ENCODE results near the gene GARIN6.
"Not testable (repeated sequence)": the region's sequence is repeated elsewhere in the genome, so short reads cannot be mapped to it uniquely, and the experiment has no call there.

GARIN6 gene

GRCh38 chr12:99647453-99647852 lies at the start of gene GARIN6:
Gene GARIN6 (plus strand): TSS chr12:99647753. CDS start chr12:99648175, 422 bp downstream.
- no peak for DNase-seq

GRCh38 chr12:99598785-99599184 lies 48.8 kb upstream of the GARIN6 start:
- no peak for DNase-seq

GRCh38 chr12:99600388-99600787 lies 47.2 kb upstream of the GARIN6 start:
- DNase-seq: peak; percentile 65

- DNase-seq: no peak
Observed at GRCh38 chr12:99609455-99610181, 37.9 kb upstream of the GARIN6 start.

GRCh38 chr12:99611117-99611516 lies 36.4 kb upstream of the GARIN6 start:
- DNase-seq: no peak

- no peak for DNase-seq
Observed at GRCh38 chr12:99611599-99611998, 36.0 kb upstream of the GARIN6 start.

- DNase-seq: no peak
Observed at GRCh38 chr12:99618657-99619056, 28.9 kb upstream of the GARIN6 start.

GRCh38 chr12:99619389-99620158 lies 28.0 kb upstream of the GARIN6 start:
- DNase-seq: peak; percentile 31

GRCh38 chr12:99620159-99620479 lies 27.4 kb upstream of the GARIN6 start:
- DNase-seq: no peak

GRCh38 chr12:99624591-99624990 lies 23.0 kb upstream of the GARIN6 start:
- not testable (repeated sequence) for DNase-seq

GRCh38 chr12:99627459-99627858 lies 20.1 kb upstream of the GARIN6 start:
- DNase-seq: no peak

GRCh38 chr12:99644629-99645028 lies 2.9 kb upstream of the GARIN6 start:
- DNase-seq: no peak

GRCh38 chr12:99648183-99648582 lies 630 bp downstream of the GARIN6 start:
- no peak for DNase-seq

- DNase-seq: no peak
Observed at GRCh38 chr12:99649551-99649950, 2.0 kb downstream of the GARIN6 start.

GRCh38 chr12:99658671-99659349 lies 11.3 kb downstream of the GARIN6 start:
- peak; percentile 4 for DNase-seq

- no peak for DNase-seq
Observed at GRCh38 chr12:99670635-99671034, 23.1 kb downstream of the GARIN6 start.

GRCh38 chr12:99680276-99680675 lies 32.7 kb downstream of the GARIN6 start:
- no peak for DNase-seq

- DNase-seq: no peak
Observed at GRCh38 chr12:99686142-99686541, 38.6 kb downstream of the GARIN6 start.

- no peak for DNase-seq
Observed at GRCh38 chr12:99695050-99695449, 47.5 kb downstream of the GARIN6 start.

Measured in COR-L47 (cell line).